ENCODE measurements around the gene FAM117B. TPM values are rescaled to one million over a fixed set of nuclear protein-coding genes. Genes with fewer than 3 reads are reported as not detected.

Gene FAM117B
- total RNA-seq, 4 donors from 2014 or later, result 3.6 to 9.7 (median 4.6) TPM

- WGBS, 2 donors (ENCODE audit: low coverage in 1 of 2), result 78 to 96% methylated on average over 2 to 3 of the region's 3 CpGs
- TF ChIP-seq POLR2AphosphoS5 (IDR thresholded peaks at IDR 0.05), result no peak
- no peak for TF ChIP-seq CTCF (IDR thresholded peaks at IDR 0.05)
- TF ChIP-seq EP300 (IDR thresholded peaks at IDR 0.05), result no peak
- TF ChIP-seq POLR2A (IDR thresholded peaks at IDR 0.05), result no peak
- Histone ChIP-seq H3K9me3 (no peaks in the 10 kb centered on the region), H3K4me1 (no peaks in the 10 kb centered on the region), H3K27ac (no peak overlapping the region), H3K36me3 (no peaks in the 10 kb centered on the region), H3K4me3 (no peak overlapping the region), H3K27me3 (no peaks in the 10 kb centered on the region)
- no peak for ATAC-seq
Observed at GRCh38 chr2:202750763-202751427, 116.1 kb downstream of the FAM117B start.

DNA sequence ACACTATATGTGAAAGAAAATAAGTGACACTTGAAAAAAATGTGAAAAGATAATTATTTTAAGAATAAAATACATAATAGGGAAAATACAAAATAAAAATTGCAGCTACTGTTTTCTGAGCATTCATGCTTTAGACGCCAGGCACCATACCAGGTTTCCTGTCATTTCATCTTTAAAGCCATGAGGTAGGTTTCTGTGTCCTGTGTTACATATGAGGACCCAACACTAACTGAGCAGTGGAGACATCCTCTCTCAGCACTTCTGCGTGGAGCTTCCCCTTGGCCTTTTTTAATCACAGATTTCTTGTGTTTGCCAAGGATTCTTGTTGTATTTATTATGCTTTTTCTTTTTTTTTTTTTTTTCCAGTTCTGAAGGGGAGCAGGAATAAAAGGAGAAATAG, 117.3 kb downstream of the FAM117B start:
- H3K27me3 ChIP-seq, result no peaks in the 10 kb centered on the region
- WGBS, 2 donors (ENCODE audit: low coverage in 1 of 2), result 48 to 57% methylated on average over 2 of the region's 2 CpGs

GRCh38 chr2:202754936-202755335, 120.2 kb downstream of the FAM117B start:
- Histone ChIP-seq H3K36me3 (peaks cover 0 to 26% of the 10 kb centered on the region in 2 donors), H3K27me3 (no peaks in the 10 kb centered on the region), H3K4me3 (no peak overlapping the region), H3K27ac (no peak overlapping the region), H3K4me1 (peaks cover 0 to 5% (median 0%) of the 10 kb centered on the region in 3 donors), H3K9me3 (no peaks in the 10 kb centered on the region)
- no peak for ATAC-seq
- TF ChIP-seq CTCF (IDR thresholded peaks at IDR 0.05) (no peak), POLR2A (IDR thresholded peaks at IDR 0.05) (no peak), EP300 (IDR thresholded peaks at IDR 0.05) (no peak)
- WGBS, 2 donors (ENCODE audit: low coverage in 1 of 2), result 60 to 66% methylated on average over 2 to 5 of the region's 6 CpGs

More for the DNA sequence above, 117.3 kb downstream of the FAM117B start:
- H3K36me3 ChIP-seq, result peaks cover 0 to 4% of the 10 kb centered on the region in 2 donors
- no peaks in the 10 kb centered on the region for H3K9me3 ChIP-seq
- H3K4me3 ChIP-seq, result no peak overlapping the region
- TF ChIP-seq CTCF (IDR thresholded peaks at IDR 0.05), result no peak
- TF ChIP-seq POLR2A (IDR thresholded peaks at IDR 0.05), result no peak
- TF ChIP-seq EP300 (IDR thresholded peaks at IDR 0.05), result no peak
- TF ChIP-seq POLR2AphosphoS5 (IDR thresholded peaks at IDR 0.05), result no peak
- H3K4me1 ChIP-seq, result no peaks in the 10 kb centered on the region
- no peak for ATAC-seq
- no peak overlapping the region for H3K27ac ChIP-seq

DNA sequence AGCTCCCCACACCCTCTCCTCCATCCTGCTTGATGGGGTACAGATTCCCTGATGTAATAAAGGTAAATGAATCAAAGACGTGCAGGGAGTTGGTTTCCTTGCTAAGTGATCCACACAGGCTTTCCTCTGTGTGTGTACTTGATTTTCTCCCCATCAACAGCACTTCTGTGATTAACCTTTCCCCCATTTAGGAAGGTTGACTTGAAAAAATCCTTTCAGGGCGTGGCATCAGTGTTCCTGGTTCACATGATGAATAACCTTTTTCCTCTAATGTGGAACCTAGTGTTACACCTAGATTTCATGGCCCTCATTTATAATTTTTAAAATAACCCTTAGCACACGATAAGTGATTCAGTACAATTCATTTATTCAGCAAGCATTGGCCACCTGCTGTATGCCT, 121.8 kb downstream of the FAM117B start:
- no peak for TF ChIP-seq POLR2AphosphoS5 (IDR thresholded peaks at IDR 0.05)
- no peak for TF ChIP-seq POLR2A (IDR thresholded peaks at IDR 0.05)
- TF ChIP-seq EP300 (IDR thresholded peaks at IDR 0.05), result no peak
- TF ChIP-seq CTCF (IDR thresholded peaks at IDR 0.05), result no peak
- Histone ChIP-seq H3K27me3 (no peaks in the 10 kb centered on the region), H3K36me3 (peaks cover 0 to 41% of the 10 kb centered on the region in 2 donors), H3K27ac (no peak overlapping the region), H3K9me3 (no peaks in the 10 kb centered on the region), H3K4me1 (peaks cover 0 to 5% (median 0%) of the 10 kb centered on the region in 3 donors), H3K4me3 (no peak overlapping the region)
- 93 to 94% methylated on average over 2 to 3 of the region's 3 CpGs for WGBS, 2 donors (ENCODE audit: low coverage in 1 of 2)
- no peak for ATAC-seq

DNA sequence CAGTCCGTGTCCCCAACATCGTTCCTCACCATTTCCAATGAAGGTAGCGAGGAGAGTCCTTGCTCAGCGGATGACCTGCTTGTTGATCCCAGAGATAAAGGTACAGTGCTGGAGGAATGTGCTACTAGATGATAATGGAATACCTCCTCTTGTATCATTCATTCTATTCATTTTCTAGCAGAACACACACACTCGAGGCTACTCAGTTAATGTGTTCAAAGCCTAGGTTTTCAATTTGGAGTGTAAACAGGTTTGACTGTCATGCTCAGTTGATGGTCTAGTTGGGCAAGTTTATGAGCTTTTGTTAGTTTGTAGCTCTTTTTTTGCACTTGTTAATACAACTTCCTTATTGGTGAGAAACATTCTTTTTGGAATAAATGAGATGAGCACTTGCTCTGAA, 122.6 kb downstream of the FAM117B start:
- no peak for TF ChIP-seq POLR2A (IDR thresholded peaks at IDR 0.05)
- no peak for TF ChIP-seq EP300 (IDR thresholded peaks at IDR 0.05)
- no peak for TF ChIP-seq CTCF (IDR thresholded peaks at IDR 0.05)
- TF ChIP-seq POLR2AphosphoS5 (IDR thresholded peaks at IDR 0.05), result no peak
- H3K36me3 ChIP-seq, result peaks cover 0 to 41% of the 10 kb centered on the region in 2 donors
- no peaks in the 10 kb centered on the region for H3K27me3 ChIP-seq
- H3K9me3 ChIP-seq, result no peaks in the 10 kb centered on the region
- H3K4me3 ChIP-seq, result no peak overlapping the region
- peaks cover 0 to 5% (median 0%) of the 10 kb centered on the region in 3 donors for H3K4me1 ChIP-seq
- WGBS, 2 donors (ENCODE audit: low coverage in 1 of 2), result 77 to 98% methylated on average over 5 of the region's 5 CpGs
- no peak for ATAC-seq
- H3K27ac ChIP-seq, result no peak overlapping the region
